ENCODE results near the gene COQ10A. TPM values are rescaled to one million over a fixed set of nuclear protein-coding genes. Genes with fewer than 3 reads are reported as not detected.

The COQ10A gene
- total RNA-seq, 2 experiments from 2014 or later = 7.9 to 9.6 TPM

- no peak for ATAC-seq
- peaks cover 38% of the 10 kb centered on the region for H3K36me3 Mint-ChIP-seq (ENCODE audit: low read depth)
- intact Hi-C loops (cut with micrococcal nuclease) = no loop called here
These were observed 22.1 kb downstream of the COQ10A start for GRCh38 chr12:56288705-56289387.

GRCh38 chr12:56293795-56294194 is 27.1 kb downstream of the COQ10A start:
- intact Hi-C loops (cut with micrococcal nuclease) = no loop called here
- DNase-seq = no peak
- Mint-ChIP-seq H3K9me3 (no peaks in the 10 kb centered on the region), H3K27ac (no peak overlapping the region), H3K4me3 (no peak overlapping the region), H3K27me3 (no peaks in the 10 kb centered on the region), H3K36me3 (ENCODE audit: low read depth) (peaks cover 43% of the 10 kb centered on the region), H3K4me1 (ENCODE audit: low read depth) (peaks cover 52% of the 10 kb centered on the region)
- no peak for ATAC-seq
- ChIA-PET POLR2A (interaction anchor here (1.0 kb wide), 1 partner anchor 104 kb away, joined by 3 read pairs; the partner anchor contains the start of gene SMARCC2), CTCF (no interaction called here)
- no peak for TF ChIP-seq CTCF (IDR thresholded peaks at IDR 0.05)

More at GRCh38 chr12:56288705-56289387, 22.1 kb downstream of the COQ10A start:
- Mint-ChIP-seq H3K27ac (no peak overlapping the region), H3K27me3 (no peaks in the 10 kb centered on the region), H3K4me3 (no peak overlapping the region), H3K4me1 (ENCODE audit: low read depth) (peaks cover 26% of the 10 kb centered on the region), H3K9me3 (no peaks in the 10 kb centered on the region)
- no peak for TF ChIP-seq CTCF (IDR thresholded peaks at IDR 0.05)
- no peak for DNase-seq
- ChIA-PET CTCF (interaction anchor here (1.7 kb wide), 1 partner anchor 18 kb away, joined by 5 read pairs; no protein-coding TSS in a partner anchor), POLR2A (interaction anchor here (0.6 to 2.4 kb wide), 4 partner anchors 9 to 128 kb away, joined by 3 to 11 read pairs (median 4); partner anchors contain the start of gene COQ10A)

GRCh38 chr12:56296295-56296694 is 29.6 kb downstream of the COQ10A start:
- intact Hi-C loops (cut with micrococcal nuclease) = no loop called here
- no peak for TF ChIP-seq CTCF (IDR thresholded peaks at IDR 0.05)
- Mint-ChIP-seq H3K36me3 (ENCODE audit: low read depth) (peaks cover 34% of the 10 kb centered on the region), H3K9me3 (no peaks in the 10 kb centered on the region), H3K4me1 (ENCODE audit: low read depth) (peaks cover 56% of the 10 kb centered on the region), H3K27me3 (no peaks in the 10 kb centered on the region), H3K27ac (peak overlapping the region; percentile 38), H3K4me3 (no peak overlapping the region)
- DNase-seq (no peak), ATAC-seq (no peak)
- POLR2A ChIA-PET = interaction anchor here (1.2 kb wide), 1 partner anchor 106 kb away, joined by 3 read pairs; no protein-coding TSS in a partner anchor
- CTCF ChIA-PET = interaction anchor here (2.2 kb wide), 1 partner anchor 168 kb away, joined by 8 read pairs; no protein-coding TSS in a partner anchor

- ChIA-PET POLR2A (interaction anchor here (0.5 to 3.5 kb wide), 4 partner anchors 8 to 173 kb away, joined by 3 to 12 read pairs (median 8); no protein-coding TSS in a partner anchor), CTCF (interaction anchor here (0.9 to 2.8 kb wide), 5 partner anchors 39 to 167 kb away, joined by 3 to 10 read pairs (median 8); partner anchors contain the start of genes ANKRD52, IL23A and SMARCC2)
- peaks cover 39% of the 10 kb centered on the region for H3K36me3 Mint-ChIP-seq (ENCODE audit: low read depth)
- no peak for TF ChIP-seq CTCF (IDR thresholded peaks at IDR 0.05)
- ATAC-seq (no peak), DNase-seq (no peak)
- no peaks in the 10 kb centered on the region for H3K27me3 Mint-ChIP-seq
- peak overlapping the region; percentile 46 for H3K27ac Mint-ChIP-seq
- peaks cover 52% of the 10 kb centered on the region for H3K4me1 Mint-ChIP-seq (ENCODE audit: low read depth)
- H3K9me3 Mint-ChIP-seq = no peaks in the 10 kb centered on the region
- H3K4me3 Mint-ChIP-seq = peak overlapping the region; percentile 33
- intact Hi-C loops (cut with micrococcal nuclease) = no loop called here
These were observed 30.7 kb downstream of the COQ10A start for GRCh38 chr12:56297400-56297799.

GRCh38 chr12:56298828-56299227 is 32.1 kb downstream of the COQ10A start:
- H3K9me3 Mint-ChIP-seq = no peaks in the 10 kb centered on the region
- peaks cover 37% of the 10 kb centered on the region for H3K36me3 Mint-ChIP-seq (ENCODE audit: low read depth)
- ATAC-seq = no peak
- H3K27ac Mint-ChIP-seq = peak overlapping the region; percentile 94
- H3K4me1 Mint-ChIP-seq (ENCODE audit: low read depth) = peaks cover 46% of the 10 kb centered on the region
- POLR2A ChIA-PET = interaction anchor here (0.8 to 3.5 kb wide), 13 partner anchors 10 to 439 kb away, joined by 3 to 12 read pairs (median 4); partner anchors contain the start of genes SMARCC2 and TIMELESS
- no peaks in the 10 kb centered on the region for H3K27me3 Mint-ChIP-seq
- CTCF ChIA-PET = interaction anchor here (1.3 to 2.8 kb wide), 7 partner anchors 10 to 165 kb away, joined by 3 to 10 read pairs (median 3); partner anchors contain the start of genes ANKRD52 and SMARCC2
- intact Hi-C loops (cut with micrococcal nuclease) = no loop called here
- no peak for TF ChIP-seq CTCF (IDR thresholded peaks at IDR 0.05)
- no peak for DNase-seq
- H3K4me3 Mint-ChIP-seq = peak overlapping the region; percentile 93

Measured in activated CD8-positive, alpha-beta T cell treated with anti-CD3 and anti-CD28 coated beads for 36 hours (primary cell).